Ishikawa (cell line): ENCODE measurements around the gene NRCAM.

ENCODE experiments used
- CEBPB ChIP-seq: IDR thresholded peaks from 2 replicates; pipeline ENCODE4 v1.6.1; 2012
- CREB1 ChIP-seq: IDR thresholded peaks from 2 replicates; pipeline ENCODE4 v1.6.1; 2012; ENCODE audit warnings: low read depth
- EGR1 ChIP-seq: IDR thresholded peaks from 2 replicates; pipeline ENCODE4 v1.6.1; 2012
- EP300 ChIP-seq: IDR thresholded peaks from 2 replicates; pipeline ENCODE4 v1.6.1; 2012; ENCODE audit warnings: borderline replicate concordance
- FOXM1 ChIP-seq: IDR thresholded peaks from 2 replicates; pipeline ENCODE4 v1.6.1; 2012; ENCODE audit warnings: low read depth, borderline replicate concordance
- MAX ChIP-seq: IDR thresholded peaks from 2 replicates; pipeline ENCODE4 v1.6.1; 2012
- NFIC ChIP-seq: IDR thresholded peaks from 2 replicates; pipeline ENCODE4 v1.6.1; 2012
- RAD21 ChIP-seq: IDR thresholded peaks from 2 replicates; pipeline ENCODE4 v1.6.1; 2012; ENCODE audit warnings: low read depth
- REST ChIP-seq: IDR thresholded peaks from 2 replicates; pipeline ENCODE4 v1.6.1; 2012; ENCODE audit warnings: low read depth, mild to moderate bottlenecking
- TAF1 ChIP-seq: IDR thresholded peaks from 2 replicates; pipeline ENCODE4 v1.6.1; 2012; ENCODE audit warnings: low read depth, mild to moderate bottlenecking
- TCF12 ChIP-seq: IDR thresholded peaks from 2 replicates; pipeline ENCODE4 v1.6.1; 2012; ENCODE audit warnings: low read depth
- TEAD4 ChIP-seq: IDR thresholded peaks from 2 replicates; pipeline ENCODE4 v1.6.1; 2012
- USF1 ChIP-seq: IDR thresholded peaks from 2 replicates; pipeline ENCODE4 v1.6.1; 2012
- YY1 ChIP-seq: IDR thresholded peaks from 2 replicates; pipeline ENCODE4 v1.6.1; 2012; ENCODE audit warnings: low read depth
- ZBTB7A ChIP-seq: IDR thresholded peaks from 2 replicates; pipeline ENCODE4 v1.6.1; 2012; ENCODE audit warnings: low read depth

NRCAM gene

GRCh38 chr7:108348913-108349312 lies 107.3 kb downstream of the NRCAM start:
- TF ChIP-seq TAF1, result no peak
- TF ChIP-seq EGR1, result no peak
- no peak for TF ChIP-seq NFIC
- no peak for TF ChIP-seq CEBPB
- TF ChIP-seq MAX, result no peak

- TF ChIP-seq YY1 (no peak), MAX (0 out of 2 replicates have a peak, but pooled peaks have one; percentile 37), NFIC (0 out of 2 replicates have a peak, but pooled peaks have one; percentile 8), REST (peak; percentile 93), FOXM1 (no peak), TEAD4 (peak; percentile 97), CEBPB (no peak)
Observed at GRCh38 chr7:108347616-108348015, 108.6 kb downstream of the NRCAM start.

- TF ChIP-seq EP300, result no peak
- no peak for TF ChIP-seq NFIC
- no peak for TF ChIP-seq MAX
- TF ChIP-seq CEBPB, result no peak
- no peak for TF ChIP-seq CREB1
- TF ChIP-seq YY1, result no peak
- TF ChIP-seq TCF12, result no peak
- no peak for TF ChIP-seq RAD21
- no peak for TF ChIP-seq TEAD4
- no peak for TF ChIP-seq EGR1
- TF ChIP-seq USF1, result no peak
- no peak for TF ChIP-seq REST
- TF ChIP-seq ZBTB7A, result no peak
- no peak for TF ChIP-seq FOXM1
- TF ChIP-seq TAF1, result no peak
Observed at GRCh38 chr7:108345710-108346336, 110.4 kb downstream of the NRCAM start.

- TF ChIP-seq TEAD4 (no peak), NFIC (no peak), YY1 (no peak), RAD21 (no peak), EP300 (no peak), EGR1 (no peak), TCF12 (no peak)
Observed at GRCh38 chr7:108340856-108341411, 115.3 kb downstream of the NRCAM start.

- TF ChIP-seq TCF12 (peak; percentile 29; the same call in 1 of the 2 replicates), CREB1 (no peak), TEAD4 (peak; percentile 68), NFIC (peak; percentile 94)
Observed at GRCh38 chr7:108335269-108335918, 120.8 kb downstream of the NRCAM start.

GRCh38 chr7:108332937-108333336 lies 123.3 kb downstream of the NRCAM start:
- TF ChIP-seq YY1 (no peak), USF1 (no peak), REST (no peak), CEBPB (no peak), ZBTB7A (no peak), FOXM1 (no peak), TAF1 (no peak), NFIC (no peak), EP300 (no peak), TCF12 (no peak), RAD21 (no peak), TEAD4 (no peak), EGR1 (no peak), MAX (no peak), CREB1 (no peak)
